ENCODE results near the gene IL6.

Gene IL6

DNA sequence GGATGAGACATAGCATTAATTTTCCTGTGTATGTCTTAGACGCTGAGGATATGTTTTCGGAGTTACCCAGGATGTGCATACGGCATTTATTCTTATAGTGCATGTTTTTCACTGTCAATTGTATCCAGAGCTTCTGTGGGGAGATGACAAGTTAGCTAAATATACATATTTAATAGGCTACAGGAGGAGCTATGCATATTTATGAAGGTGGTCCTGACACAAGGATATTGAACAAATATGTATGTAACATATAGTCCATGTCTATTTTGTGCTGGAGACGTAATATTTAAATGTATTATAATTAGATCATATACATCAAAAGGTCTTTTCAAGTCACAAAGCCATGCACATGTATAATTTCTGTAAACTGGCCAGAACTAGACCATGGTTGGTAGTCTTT, 16.0 kb downstream of the IL6 start:
- Histone ChIP-seq H3K4me3 (ENCODE audit: low read depth, low read length, poor library complexity, severe bottlenecking) (no peak overlapping the region), H3K9me2 (ENCODE audit: low read depth, low read length) (no peaks in the 10 kb centered on the region), H3K4me1 (ENCODE audit: insufficient read depth, low read length, severe bottlenecking) (no peaks in the 10 kb centered on the region), H3K9me3 (ENCODE audit: low read length) (no peaks in the 10 kb centered on the region), H3K9ac (ENCODE audit: low read length) (no peak overlapping the region), H3F3A (ENCODE audit: insufficient read depth, low read length) (no peaks in the 10 kb centered on the region), H3K79me2 (ENCODE audit: insufficient read depth, low read length) (no peaks in the 10 kb centered on the region), H3K27me3 (ENCODE audit: insufficient read depth, low read length) (no peaks in the 10 kb centered on the region; the same call in 1 of the 2 replicates), H3K27ac (ENCODE audit: low read depth, low read length, poor library complexity, severe bottlenecking) (no peak overlapping the region), H2AFZ (ENCODE audit: low read length) (no peak overlapping the region), H3K36me3 (ENCODE audit: insufficient read depth, low read length) (no peaks in the 10 kb centered on the region), H4K20me1 (ENCODE audit: insufficient read depth, low read length) (no peaks in the 10 kb centered on the region), H3K4me2 (ENCODE audit: low read length) (no peak overlapping the region)
- TF ChIP-seq EZH2 (IDR thresholded peaks at IDR 0.05; ENCODE audit: borderline replicate concordance, low read length) (no peak), CTCF (IDR thresholded peaks at IDR 0.05; ENCODE audit: low read length) (no peak)

GRCh38 chr7:22751341-22751740, 24.3 kb downstream of the IL6 start:
- no peaks in the 10 kb centered on the region for H3K36me3 ChIP-seq (ENCODE audit: insufficient read depth, low read length)
- peaks cover 6% of the 10 kb centered on the region; the same call in 1 of the 2 replicates for H3K27me3 ChIP-seq (ENCODE audit: insufficient read depth, low read length)
- no peaks in the 10 kb centered on the region for H3K79me2 ChIP-seq (ENCODE audit: insufficient read depth, low read length)
- no peak overlapping the region for H3K9ac ChIP-seq (ENCODE audit: low read length)
- no peak overlapping the region for H3K4me2 ChIP-seq (ENCODE audit: low read length)
- H3K9me3 ChIP-seq (ENCODE audit: low read length): 0 out of 2 replicates have a peak, but pooled peaks cover 2% of the 10 kb centered on the region
- H3K27ac ChIP-seq (ENCODE audit: low read depth, low read length, poor library complexity, severe bottlenecking): no peak overlapping the region
- no peaks in the 10 kb centered on the region for H3K4me1 ChIP-seq (ENCODE audit: insufficient read depth, low read length, severe bottlenecking)
- H3K4me3 ChIP-seq (ENCODE audit: low read depth, low read length, poor library complexity, severe bottlenecking): no peak overlapping the region
- H3K9me2 ChIP-seq (ENCODE audit: low read depth, low read length): peaks cover 4% of the 10 kb centered on the region; the same call in 1 of the 2 replicates
- TF ChIP-seq EZH2 (IDR thresholded peaks at IDR 0.05; ENCODE audit: borderline replicate concordance, low read length): no peak
- TF ChIP-seq CTCF (IDR thresholded peaks at IDR 0.05; ENCODE audit: low read length): no peak
- H4K20me1 ChIP-seq (ENCODE audit: insufficient read depth, low read length): no peaks in the 10 kb centered on the region
- H3F3A ChIP-seq (ENCODE audit: insufficient read depth, low read length): no peaks in the 10 kb centered on the region
- H2AFZ ChIP-seq (ENCODE audit: low read length): no peak overlapping the region

- Histone ChIP-seq H3K9me3 (ENCODE audit: low read length) (no peaks in the 10 kb centered on the region), H3K4me1 (ENCODE audit: insufficient read depth, low read length, severe bottlenecking) (no peaks in the 10 kb centered on the region), H3K27ac (ENCODE audit: low read depth, low read length, poor library complexity, severe bottlenecking) (no peak overlapping the region), H3K36me3 (ENCODE audit: insufficient read depth, low read length) (no peaks in the 10 kb centered on the region), H3K9me2 (ENCODE audit: low read depth, low read length) (no peaks in the 10 kb centered on the region), H3K9ac (ENCODE audit: low read length) (no peak overlapping the region), H3K79me2 (ENCODE audit: insufficient read depth, low read length) (no peaks in the 10 kb centered on the region), H3K4me2 (ENCODE audit: low read length) (no peak overlapping the region), H4K20me1 (ENCODE audit: insufficient read depth, low read length) (no peaks in the 10 kb centered on the region), H3K27me3 (ENCODE audit: insufficient read depth, low read length) (peaks cover 6% of the 10 kb centered on the region; the same call in 1 of the 2 replicates), H3K4me3 (ENCODE audit: low read depth, low read length, poor library complexity, severe bottlenecking) (no peak overlapping the region), H2AFZ (ENCODE audit: low read length) (no peak overlapping the region), H3F3A (ENCODE audit: insufficient read depth, low read length) (no peaks in the 10 kb centered on the region)
- TF ChIP-seq CTCF (IDR thresholded peaks at IDR 0.05; ENCODE audit: low read length) (no peak), EZH2 (IDR thresholded peaks at IDR 0.05; ENCODE audit: borderline replicate concordance, low read length) (no peak)
Observed at GRCh38 chr7:22757338-22757994, 30.5 kb downstream of the IL6 start.

All from OCI-LY1 (cell line).